ENCODE results near the gene TCEAL2.
"Not testable (repeated sequence)": the region's sequence is repeated elsewhere in the genome, so short reads cannot be mapped to it uniquely, and the experiment has no call there.

TCEAL2 gene

GRCh38 chrX:102125436-102125835 is at the start of gene TCEAL2:
Gene TCEAL2 (plus strand): TSS chrX:102125679. CDS start chrX:102126831, 1,152 bp downstream.
- DNase-seq (ENCODE audit: low read depth, low spot score): not testable (repeated sequence)

DNA sequence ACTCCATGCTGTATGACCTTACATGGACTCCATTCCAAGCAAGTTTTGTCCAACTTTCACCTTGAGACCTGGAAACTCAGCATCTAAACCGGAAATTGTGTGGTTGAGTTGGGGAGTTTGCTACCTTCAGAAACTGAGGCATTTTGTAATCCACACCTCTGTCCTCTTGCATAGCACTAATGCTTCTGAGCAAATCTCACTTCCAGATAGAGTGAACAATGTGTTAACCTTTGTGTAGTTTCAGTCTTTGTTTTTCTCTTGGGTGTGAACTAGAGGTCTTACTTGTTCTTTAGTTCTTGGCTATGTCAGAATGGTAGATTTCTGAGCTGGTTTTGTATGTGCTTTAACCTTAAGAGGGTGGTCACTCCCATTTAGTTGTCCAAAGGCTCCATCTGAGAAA is 48.1 kb upstream of the TCEAL2 start:
- no peak for DNase-seq (ENCODE audit: low read depth, low spot score)

- no peak for DNase-seq (ENCODE audit: low read depth, low spot score)
Measured at GRCh38 chrX:102085706-102086105, 39.8 kb upstream of the TCEAL2 start.

DNA sequence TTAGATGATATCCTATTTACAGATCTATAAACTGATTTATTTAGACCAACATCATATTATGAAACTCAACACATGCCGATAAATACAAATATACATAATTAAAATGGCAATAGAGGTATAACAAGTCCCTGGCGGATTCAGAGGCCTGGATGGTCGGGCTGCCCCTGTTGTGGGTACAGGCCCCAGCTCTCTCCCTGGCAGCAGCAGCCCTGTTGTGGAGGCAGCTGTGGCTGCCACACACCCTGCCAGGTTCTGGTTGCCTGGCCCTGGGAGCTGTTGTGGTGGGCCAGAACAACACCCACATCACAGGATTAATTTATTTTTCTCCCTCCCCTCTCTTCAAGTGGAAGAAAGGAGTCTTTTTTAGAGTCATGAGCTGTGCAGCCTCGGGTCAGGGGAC is 12.1 kb upstream of the TCEAL2 start:
- no peak for DNase-seq (ENCODE audit: low read depth, low spot score)

DNA sequence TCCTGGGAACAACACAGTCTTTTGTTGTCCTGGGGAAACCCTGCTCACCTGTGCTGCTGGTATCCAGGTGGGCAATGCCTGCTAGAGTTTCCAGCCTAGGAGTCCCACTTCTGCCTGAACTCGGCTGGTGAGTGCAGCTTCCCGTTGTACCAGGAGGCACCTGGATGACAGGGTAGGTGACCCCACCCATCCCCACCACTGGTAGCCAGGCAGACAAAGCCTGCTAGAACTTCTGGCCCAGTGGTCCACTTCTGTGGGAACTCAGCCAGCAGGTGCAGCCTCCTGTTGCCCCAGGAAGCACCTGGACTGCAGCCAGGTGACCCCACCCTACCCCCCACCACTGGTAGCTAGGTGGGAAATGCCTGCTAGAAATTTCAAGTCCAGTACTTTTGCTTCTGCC is 9.7 kb upstream of the TCEAL2 start:
- DNase-seq (ENCODE audit: low read depth, low spot score): no peak

DNA sequence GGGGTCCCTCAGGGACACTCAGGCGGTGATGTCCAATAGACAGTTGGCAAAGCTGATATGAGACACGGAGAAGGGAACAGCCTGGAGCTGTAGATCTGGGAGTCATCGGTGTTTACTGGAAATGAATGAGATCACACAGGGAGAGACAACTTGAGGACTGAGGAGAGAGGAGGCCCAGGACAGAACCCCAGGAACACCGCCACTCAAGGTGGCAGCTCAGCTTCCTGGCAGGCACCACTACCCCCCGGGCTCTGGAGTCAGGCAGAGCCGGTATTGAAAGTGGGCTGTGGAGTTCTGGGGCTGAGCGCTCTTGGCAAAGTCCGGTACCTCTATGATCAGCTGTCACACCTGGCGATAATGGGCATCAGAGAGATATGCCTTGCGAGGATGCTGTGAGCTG is 465 bp upstream of the TCEAL2 start:
- not testable (repeated sequence) for DNase-seq (ENCODE audit: low read depth, low spot score)

- not testable (repeated sequence) for DNase-seq (ENCODE audit: low read depth, low spot score)
Measured at GRCh38 chrX:102126080-102126818, 770 bp downstream of the TCEAL2 start.

GRCh38 chrX:102126863-102127262 is 1.4 kb downstream of the TCEAL2 start:
- no peak for DNase-seq (ENCODE audit: low read depth, low spot score)

DNA sequence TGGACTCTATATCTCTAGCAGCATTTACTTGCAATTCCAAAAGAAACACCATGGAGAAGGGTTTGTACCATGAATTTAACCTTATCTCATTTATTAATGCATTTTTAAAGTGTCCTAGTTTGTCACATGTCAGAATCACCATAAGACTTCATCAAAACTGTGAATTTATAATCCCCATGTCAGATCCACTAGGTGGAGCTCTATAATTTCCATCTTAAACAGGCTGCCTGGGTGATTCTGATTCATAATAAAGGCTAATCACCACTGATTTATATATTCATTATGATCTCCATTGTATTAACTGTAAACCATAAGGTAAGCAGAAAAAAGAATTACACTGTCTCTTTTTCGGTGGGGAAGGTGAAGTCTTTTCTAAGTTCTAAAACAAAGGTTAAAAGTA is 4.0 kb downstream of the TCEAL2 start:
- no peak for DNase-seq (ENCODE audit: low read depth, low spot score)

DNA sequence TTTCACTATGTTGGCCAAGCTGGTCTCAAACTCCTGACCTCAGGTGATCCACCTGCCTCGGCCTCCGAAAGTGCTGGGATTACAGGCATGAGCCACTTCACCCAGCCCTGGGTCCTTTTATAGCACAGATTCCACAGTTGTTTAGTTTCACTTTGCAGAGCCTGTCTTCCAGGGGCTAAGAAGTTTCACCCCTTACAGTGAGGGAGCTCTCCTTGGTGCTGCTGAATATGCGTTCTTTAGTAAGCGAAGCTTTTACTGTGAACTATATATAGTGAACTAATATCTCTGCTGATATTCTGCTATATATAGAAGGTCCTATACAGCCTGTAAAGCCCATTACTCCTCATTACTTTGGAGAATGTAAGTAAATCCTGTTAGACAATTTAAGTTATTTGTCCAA is 12.6 kb downstream of the TCEAL2 start:
- DNase-seq (ENCODE audit: low read depth, low spot score): no peak

DNA sequence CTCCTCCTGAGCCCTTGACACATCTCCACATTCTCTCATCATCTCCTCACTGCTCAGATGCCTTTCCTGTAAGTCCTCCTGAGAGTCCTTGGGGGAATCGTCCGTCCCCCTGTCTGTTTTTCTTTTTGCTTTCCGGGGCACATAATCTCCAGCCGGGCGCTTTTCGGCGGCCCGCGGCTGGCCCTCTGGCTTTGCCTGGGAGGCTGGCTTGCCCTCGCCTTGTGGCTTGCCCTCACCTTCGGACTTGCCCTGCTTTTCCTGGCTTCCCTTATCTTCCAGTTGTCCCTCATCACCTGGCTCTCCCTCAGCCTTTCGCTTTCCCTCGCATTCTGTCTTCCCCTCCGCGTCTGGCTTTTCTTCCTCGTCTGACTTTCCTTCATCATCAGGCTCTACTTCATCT is 15.4 kb downstream of the TCEAL2 start:
- DNase-seq (ENCODE audit: low read depth, low spot score): not testable (repeated sequence)

GRCh38 chrX:102141631-102142030 is 16.2 kb downstream of the TCEAL2 start:
- DNase-seq (ENCODE audit: low read depth, low spot score): not testable (repeated sequence)

DNA sequence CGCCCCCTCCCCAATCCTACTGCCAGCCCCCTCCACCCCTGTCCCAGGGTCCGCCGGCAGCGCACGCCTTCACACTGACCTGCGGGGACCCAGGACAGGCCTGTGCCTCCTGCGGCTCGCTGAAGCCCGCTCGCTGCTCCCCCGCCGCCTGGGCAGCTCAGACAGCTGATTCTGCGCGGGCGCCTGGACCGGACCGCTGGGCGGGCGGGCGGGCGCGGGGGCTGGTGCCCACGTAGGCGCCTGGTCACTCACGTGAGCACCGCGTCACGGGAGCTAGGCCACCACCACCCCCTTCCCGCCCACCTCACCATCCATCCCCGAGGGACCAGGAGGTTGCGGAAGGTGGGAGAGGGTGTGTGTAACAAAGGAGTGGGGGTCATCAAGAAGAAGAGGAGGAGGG is 16.8 kb downstream of the TCEAL2 start, which contains the start of gene TCEAL6:
Gene TCEAL6 (minus strand): TSS at position 208 of the 400 bp plus-strand sequence.
- DNase-seq (ENCODE audit: low read depth, low spot score): not testable (repeated sequence)

GRCh38 chrX:102154218-102154860 is 28.9 kb downstream of the TCEAL2 start:
- DNase-seq (ENCODE audit: low read depth, low spot score): no peak

DNA sequence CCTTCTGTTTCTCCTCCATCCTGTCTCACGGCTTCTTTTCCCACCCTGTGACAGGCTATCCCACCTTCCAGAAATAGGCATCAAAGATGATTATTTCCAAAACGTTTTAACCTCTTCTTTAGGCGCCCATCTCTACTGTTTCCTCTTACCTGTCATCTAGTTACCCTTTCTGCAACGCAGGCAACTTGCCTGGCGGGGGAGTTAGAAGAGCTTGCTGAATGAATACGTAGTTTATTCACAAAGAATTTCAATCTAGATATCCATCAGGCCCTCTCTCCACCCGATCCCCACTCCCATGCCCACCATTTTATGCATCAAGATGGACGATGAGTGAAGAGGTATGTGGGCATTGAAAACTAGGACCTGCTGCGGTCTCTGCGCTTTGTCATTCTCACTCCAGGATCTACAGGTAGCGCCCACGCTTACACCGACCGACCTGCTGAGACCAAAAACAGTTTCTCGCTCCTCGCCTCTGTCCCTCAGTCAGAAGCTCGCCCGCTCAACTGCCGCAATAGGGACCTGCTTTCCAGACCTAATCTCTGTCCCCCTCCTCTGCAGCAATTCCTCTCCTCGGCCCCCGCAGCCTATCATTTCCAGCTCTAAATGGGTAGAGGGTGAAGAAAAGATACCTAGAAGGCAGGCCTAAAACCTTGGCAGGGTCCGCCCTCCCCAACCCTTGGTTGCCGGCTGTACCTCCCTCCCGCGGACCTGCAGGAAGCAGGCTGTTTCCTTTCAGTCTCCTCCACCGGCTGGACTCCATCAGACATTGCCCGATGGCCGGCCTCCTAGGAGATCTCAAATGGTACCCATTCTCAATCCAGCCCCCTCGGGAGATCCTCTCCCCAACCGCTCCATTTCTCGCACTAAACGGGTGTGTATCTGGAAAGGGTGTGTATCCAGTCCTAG is 29.7 kb downstream of the TCEAL2 start:
- DNase-seq (ENCODE audit: low read depth, low spot score): no peak

GRCh38 chrX:102155806-102156179 is 30.3 kb downstream of the TCEAL2 start, which contains the start of gene BEX5:
Gene BEX5 (minus strand): TSS chrX:102155977. CDS start chrX:102154265, 1,712 bp downstream.
- DNase-seq (ENCODE audit: low read depth, low spot score): no peak

All from brain pericyte (primary cell).